Activated CD4-positive, alpha-beta T cell treated with anti-CD3 and anti-CD28 coated beads for 36 hours (primary cell): Measurements from ENCODE around the gene UHRF2. TPM values are rescaled to one million over a fixed set of nuclear protein-coding genes. Genes with fewer than 3 reads are reported as not detected.

Experiments
- ATAC-seq: fragments of 200-7000 bp; cut with Tn5 transposase; one replicate; pipeline ENCODE4 v1.10.0; 2021; ENCODE audit warnings: mild to moderate bottlenecking, moderate library complexity
- CTCF ChIA-PET: fragments of 350-600 bp; sonication (Branson Sonifier 250); formaldehyde crosslinking; loops from one replicate; lab custom pipeline; 2021; ENCODE audit warnings: antibody characterized with exemption; lab: Charles Lee
- POLR2A ChIA-PET: fragments of 350-600 bp; sonication (Branson Sonifier 250); formaldehyde crosslinking; loops from one replicate; lab custom pipeline; 2021; ENCODE audit warnings: antibody characterized with exemption, inconsistent platforms; lab: Charles Lee
- DNase-seq: peaks from one replicate; pipeline ENCODE4 v3.0.0-alpha.2; 2020
- H3K27ac Mint-ChIP-seq: one replicate; pipeline ENCODE4 v1.8.0; 2021; ENCODE audit warnings: mixed read lengths
- H3K27me3 Mint-ChIP-seq: one replicate; pipeline ENCODE4 v1.8.0; 2021; ENCODE audit warnings: mixed read lengths
- H3K36me3 Mint-ChIP-seq: one replicate; pipeline ENCODE4 v1.8.0; 2021; ENCODE audit warnings: low read depth, mixed read lengths
- H3K4me1 Mint-ChIP-seq: one replicate; pipeline ENCODE4 v1.8.0; 2021; ENCODE audit warnings: mixed read lengths
- H3K4me3 Mint-ChIP-seq: one replicate; pipeline ENCODE4 v1.8.0; 2021; ENCODE audit warnings: mild to moderate bottlenecking, moderate library complexity, mixed read lengths
- H3K9me3 Mint-ChIP-seq: one replicate; pipeline ENCODE4 v1.8.0; 2021; ENCODE audit warnings: low read depth, mixed read lengths
- intact Hi-C, 2 experiments: fragments of 100-400 bp; cut with DNase I in 1 of 2; cut with micrococcal nuclease in 1 of 2; formaldehyde crosslinking; loops; one replicate each; pipeline versions ENCODE4 v1.14.2 to v1.15.1; 2022 to 2024; cut with DNase I, micrococcal nuclease
- total RNA-seq, 2 experiments: library from RNA; stranded (reverse); gene quantifications; one replicate each; pipeline ENCODE4 v1.2.3, GENCODE V29; 2021

Gene UHRF2
- total RNA-seq, 2 experiments from 2014 or later = 63.7 to 70.9 TPM

- Mint-ChIP-seq H3K4me1 (peaks cover 5% of the 10 kb centered on the region), H3K27ac (no peak overlapping the region), H3K4me3 (no peak overlapping the region), H3K36me3 (no peaks in the 10 kb centered on the region), H3K9me3 (no peaks in the 10 kb centered on the region), H3K27me3 (peaks cover 6% of the 10 kb centered on the region)
- ATAC-seq (no peak), DNase-seq (no peak)
- CTCF ChIA-PET = no interaction called here
- intact Hi-C loops = no loop called here
- POLR2A ChIA-PET = interaction anchor here (0.8 kb wide), 1 partner anchor 52 kb away, joined by 3 read pairs; no protein-coding TSS in a partner anchor
These were observed 4.7 kb upstream of the UHRF2 start for GRCh38 chr9:6408320-6408719.

DNA sequence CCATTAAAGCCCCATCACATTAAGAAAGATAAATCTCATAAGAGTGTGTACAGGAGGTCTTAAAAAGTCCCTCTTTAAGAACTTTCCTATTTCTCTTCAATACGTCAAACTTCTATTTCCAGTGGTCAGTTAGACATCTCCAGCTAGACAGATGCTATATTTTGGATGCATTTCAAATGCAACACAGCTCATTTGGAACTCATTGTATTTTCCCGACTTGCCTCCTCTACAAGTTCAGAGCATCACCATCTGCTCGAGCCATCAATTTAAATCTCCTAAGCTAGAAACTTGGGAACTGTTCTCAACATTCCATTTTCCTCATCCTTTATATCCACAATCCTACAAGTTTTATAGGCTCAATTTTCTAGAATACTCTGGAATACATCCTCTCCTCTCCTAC, 3.2 kb upstream of the UHRF2 start:
- Mint-ChIP-seq H3K36me3 (peaks cover 9% of the 10 kb centered on the region), H3K4me1 (peaks cover 7% of the 10 kb centered on the region), H3K4me3 (no peak overlapping the region), H3K9me3 (no peaks in the 10 kb centered on the region), H3K27me3 (peaks cover 6% of the 10 kb centered on the region), H3K27ac (no peak overlapping the region)
- no peak for ATAC-seq
- ChIA-PET POLR2A (no interaction called here), CTCF (interaction anchor here (0.9 kb wide), 1 partner anchor 341 kb away, joined by 3 read pairs; no protein-coding TSS in a partner anchor)
- intact Hi-C loops = loop anchor here (5.0 to 10.0 kb wide), 6 partner anchors 345 to 1735 kb away; partner anchors contain the start of genes CD274 (in 1 of the 2) and CDC37L1 (in 1 of the 2)
- no peak for DNase-seq

- POLR2A ChIA-PET = no interaction called here
- intact Hi-C loops = loop anchor here (5.0 to 10.0 kb wide), 6 partner anchors 346 to 1736 kb away; partner anchors contain the start of genes CD274 (in 1 of the 2) and CDC37L1 (in 1 of the 2)
- H3K36me3 Mint-ChIP-seq = peaks cover 15% of the 10 kb centered on the region
- H3K27ac Mint-ChIP-seq = no peak overlapping the region
- peaks cover 15% of the 10 kb centered on the region for H3K4me1 Mint-ChIP-seq
- DNase-seq (no peak), ATAC-seq (no peak)
- CTCF ChIA-PET = no interaction called here
- H3K27me3 Mint-ChIP-seq = peaks cover 6% of the 10 kb centered on the region
- H3K4me3 Mint-ChIP-seq = no peak overlapping the region
- no peaks in the 10 kb centered on the region for H3K9me3 Mint-ChIP-seq
These were observed 2.4 kb upstream of the UHRF2 start for GRCh38 chr9:6410633-6411032.

- CTCF ChIA-PET = interaction anchor here (0.6 to 2.2 kb wide), 7 partner anchors 11 to 345 kb away, joined by 3 to 8 read pairs (median 3); no protein-coding TSS in a partner anchor
- H3K9me3 Mint-ChIP-seq = no peaks in the 10 kb centered on the region
- ATAC-seq (peak; percentile 2), DNase-seq (peak; percentile 66)
- peak overlapping the region; percentile 83 for H3K4me3 Mint-ChIP-seq
- intact Hi-C loops = loop anchor here (1.0 to 10.0 kb wide), 18 partner anchors 15 to 1739 kb away; partner anchors contain the start of genes KDM4C (in 2 of the 2), CD274 (in 1 of the 2), CDC37L1 (in 1 of the 2) and RANBP6 (in 1 of the 2)
- peak overlapping the region; percentile 72 for H3K27ac Mint-ChIP-seq
- POLR2A ChIA-PET = interaction anchor here (0.5 to 2.3 kb wide), 7 partner anchors 17 to 882 kb away, joined by 3 to 16 read pairs (median 5); partner anchors contain the start of gene KDM4C
- peaks cover 41% of the 10 kb centered on the region for H3K4me1 Mint-ChIP-seq
- H3K36me3 Mint-ChIP-seq = peaks cover 32% of the 10 kb centered on the region
- H3K27me3 Mint-ChIP-seq = peaks cover 6% of the 10 kb centered on the region
These were observed 607 bp downstream of the UHRF2 start for GRCh38 chr9:6413365-6414246.

DNA sequence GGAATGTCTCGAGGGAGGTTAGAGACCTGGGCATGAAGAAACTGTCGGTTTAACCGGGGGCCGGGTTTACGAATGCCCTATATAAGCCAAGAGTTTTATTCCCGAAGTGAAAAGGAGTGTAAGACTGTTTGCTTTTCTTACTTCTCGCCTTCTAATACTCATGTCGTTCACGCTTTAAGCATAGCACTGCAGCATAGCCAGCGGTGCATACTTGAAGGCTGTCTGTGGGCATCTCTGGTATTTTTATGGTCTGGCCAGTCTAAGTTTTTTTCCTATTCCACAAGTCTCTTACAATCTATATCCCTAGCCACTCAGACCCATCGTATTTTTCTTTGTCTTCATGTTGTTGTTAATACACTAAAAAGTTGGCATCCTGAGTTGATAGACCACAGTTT, 1.2 kb downstream of the UHRF2 start:
- H3K36me3 Mint-ChIP-seq = peaks cover 37% of the 10 kb centered on the region
- intact Hi-C loops = loop anchor here (2.0 to 10.0 kb wide), 8 partner anchors 15 to 1739 kb away; partner anchors contain the start of genes CD274 (in 1 of the 2) and CDC37L1 (in 1 of the 2)
- ATAC-seq = no peak
- H3K9me3 Mint-ChIP-seq = no peaks in the 10 kb centered on the region
- ChIA-PET POLR2A (interaction anchor here (0.6 kb wide), 1 partner anchor 789 kb away, joined by 3 read pairs; no protein-coding TSS in a partner anchor), CTCF (interaction anchor here (0.8 to 2.2 kb wide), 5 partner anchors 10 to 392 kb away, joined by 3 to 8 read pairs (median 5); no protein-coding TSS in a partner anchor)
- DNase-seq = peak; percentile 21
- H3K27ac Mint-ChIP-seq = peak overlapping the region; percentile 72
- H3K27me3 Mint-ChIP-seq = peaks cover 6% of the 10 kb centered on the region
- peak overlapping the region; percentile 83 for H3K4me3 Mint-ChIP-seq
- H3K4me1 Mint-ChIP-seq = peaks cover 47% of the 10 kb centered on the region

DNA sequence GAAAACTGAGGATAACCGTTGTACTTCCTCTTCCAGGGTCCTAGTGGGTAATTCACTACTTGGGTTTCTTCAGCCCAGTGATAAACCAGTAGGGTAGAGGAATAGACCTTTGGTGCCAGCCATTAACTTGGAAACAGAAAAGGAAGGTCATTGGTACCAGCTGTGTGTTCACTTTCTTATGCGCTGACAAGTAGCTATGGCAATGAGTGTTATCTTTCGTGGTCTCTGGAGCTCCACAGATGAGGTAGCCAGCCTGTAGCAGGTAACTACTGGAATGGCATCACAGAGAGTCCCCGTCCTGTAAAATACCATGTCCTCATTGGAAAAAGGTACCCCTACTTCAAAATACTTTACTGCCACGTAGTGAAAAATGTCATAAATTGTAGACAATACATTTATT, 2.3 kb downstream of the UHRF2 start:
- POLR2A ChIA-PET = interaction anchor here (0.6 to 0.9 kb wide), 4 partner anchors 11 to 366 kb away, joined by 3 to 6 read pairs (median 4); partner anchors contain the start of gene KDM4C
- Mint-ChIP-seq H3K4me1 (peaks cover 54% of the 10 kb centered on the region), H3K9me3 (no peaks in the 10 kb centered on the region), H3K36me3 (peaks cover 39% of the 10 kb centered on the region), H3K4me3 (peak overlapping the region; percentile 83), H3K27ac (peak overlapping the region; percentile 72), H3K27me3 (peaks cover 1% of the 10 kb centered on the region)
- CTCF ChIA-PET = interaction anchor here (0.8 to 2.2 kb wide), 8 partner anchors 11 to 407 kb away, joined by 3 to 8 read pairs (median 4); a partner anchor contains a TSS
- intact Hi-C loops = loop anchor here (2.0 to 10.0 kb wide), 7 partner anchors 14 to 1740 kb away; partner anchors contain the start of gene CDC37L1 (in 1 of the 2)
- DNase-seq (peak; percentile 44), ATAC-seq (peak; percentile 4)

GRCh38 chr9:6417186-6417585, 4.2 kb downstream of the UHRF2 start:
- ChIA-PET POLR2A (interaction anchor here (0.5 to 0.7 kb wide), 6 partner anchors 10 to 497 kb away, joined by 3 to 6 read pairs (median 3); no protein-coding TSS in a partner anchor), CTCF (interaction anchor here (1.4 kb wide), 1 partner anchor 13 kb away, joined by 5 read pairs; no protein-coding TSS in a partner anchor)
- Mint-ChIP-seq H3K27ac (peak overlapping the region; percentile 92), H3K4me3 (peak overlapping the region; percentile 49), H3K4me1 (peaks cover 62% of the 10 kb centered on the region), H3K9me3 (no peaks in the 10 kb centered on the region), H3K36me3 (peaks cover 51% of the 10 kb centered on the region), H3K27me3 (no peaks in the 10 kb centered on the region)
- ATAC-seq (no peak), DNase-seq (no peak)
- intact Hi-C loops = loop anchor here (5.0 to 10.0 kb wide), 5 partner anchors 45 to 1742 kb away; partner anchors contain the start of gene CDC37L1 (in 1 of the 2)

- Mint-ChIP-seq H3K9me3 (no peaks in the 10 kb centered on the region), H3K4me3 (peak overlapping the region; percentile 49), H3K27me3 (no peaks in the 10 kb centered on the region), H3K4me1 (peaks cover 65% of the 10 kb centered on the region), H3K27ac (peak overlapping the region; percentile 92), H3K36me3 (peaks cover 59% of the 10 kb centered on the region)
- intact Hi-C loops = loop anchor here (1.0 to 10.0 kb wide), 7 partner anchors 28 to 1744 kb away; partner anchors contain the start of gene CDC37L1 (in 1 of the 2)
- ATAC-seq (peak; percentile 22), DNase-seq (no peak)
- CTCF ChIA-PET = interaction anchor here (0.8 to 0.9 kb wide), 2 partner anchors 11 to 657 kb away, joined by 3 read pairs; no protein-coding TSS in a partner anchor
- POLR2A ChIA-PET = no interaction called here
These were observed 5.8 kb downstream of the UHRF2 start for GRCh38 chr9:6418764-6419163.

DNA sequence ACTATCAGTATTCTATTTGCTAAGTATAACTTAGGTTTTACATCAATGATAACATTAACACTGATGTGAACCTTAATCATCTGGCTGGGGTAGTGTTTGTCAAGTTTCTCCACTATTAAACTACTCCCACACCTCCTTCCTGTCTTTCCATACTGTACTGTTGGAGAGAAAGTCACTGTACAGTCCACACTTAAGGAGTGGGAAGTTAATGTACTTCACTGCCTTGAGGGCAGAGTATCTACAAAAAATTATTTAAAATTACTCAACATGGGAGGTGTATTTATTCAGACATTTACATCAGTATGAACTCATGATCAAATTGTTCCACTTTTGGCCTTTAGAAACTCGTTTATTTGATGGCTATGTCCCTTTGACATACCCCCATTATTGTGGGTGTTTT, 11.9 kb downstream of the UHRF2 start:
- no peak for ATAC-seq
- Mint-ChIP-seq H3K27me3 (no peaks in the 10 kb centered on the region), H3K4me3 (no peak overlapping the region), H3K4me1 (peaks cover 62% of the 10 kb centered on the region), H3K27ac (no peak overlapping the region), H3K9me3 (no peaks in the 10 kb centered on the region), H3K36me3 (peaks cover 51% of the 10 kb centered on the region)
- DNase-seq = no peak
- POLR2A ChIA-PET = no interaction called here
- intact Hi-C loops = no loop called here
- CTCF ChIA-PET = no interaction called here

- ATAC-seq (no peak), DNase-seq (no peak)
- no peak overlapping the region for H3K27ac Mint-ChIP-seq
- no peak overlapping the region for H3K4me3 Mint-ChIP-seq
- H3K27me3 Mint-ChIP-seq = no peaks in the 10 kb centered on the region
- CTCF ChIA-PET = interaction anchor here (0.8 to 1.4 kb wide), 2 partner anchors 11 to 73 kb away, joined by 3 read pairs; no protein-coding TSS in a partner anchor
- intact Hi-C loops = no loop called here
- no peaks in the 10 kb centered on the region for H3K9me3 Mint-ChIP-seq
- H3K4me1 Mint-ChIP-seq = peaks cover 66% of the 10 kb centered on the region
- peaks cover 48% of the 10 kb centered on the region for H3K36me3 Mint-ChIP-seq
- POLR2A ChIA-PET = interaction anchor here (0.6 to 1.5 kb wide), 3 partner anchors 11 to 658 kb away, joined by 3 read pairs; no protein-coding TSS in a partner anchor
These were observed 13.1 kb downstream of the UHRF2 start for GRCh38 chr9:6426117-6426516.
